HG03103 (cell line): Measurements from ENCODE around the gene ZNF318.
"Not testable (repeated sequence)": the region's sequence is repeated elsewhere in the genome, so short reads cannot be mapped to it uniquely, and the experiment has no call there.

Experiments used
- ATAC-seq: cut with Tn5 transposase; IDR thresholded peaks from one replicate; pipeline ENCODE4 v1.9.1; 2021; ENCODE audit warnings: low read depth; ENCODE audit not compliant: unreplicated experiment

Gene ZNF318

DNA sequence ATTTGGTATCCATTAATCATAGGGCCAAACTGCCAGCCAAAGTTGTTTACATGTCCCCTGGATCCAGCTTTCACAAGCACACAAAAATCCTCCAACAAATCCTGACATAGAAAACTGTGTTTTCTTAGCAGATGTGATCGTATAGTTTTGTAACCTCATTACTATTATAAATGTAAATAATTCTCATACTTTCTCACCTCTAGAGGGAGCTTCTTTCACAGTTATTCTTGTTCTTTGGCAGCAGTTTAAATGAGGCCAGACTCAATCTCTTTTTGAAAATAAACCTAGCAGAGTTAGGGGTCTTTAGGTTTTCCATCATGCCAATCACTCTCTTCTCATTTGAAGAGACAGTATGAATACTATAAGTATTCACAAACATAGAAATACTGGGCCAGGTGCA lies 17.0 kb upstream of the ZNF318 start:
- ATAC-seq, result no peak

DNA sequence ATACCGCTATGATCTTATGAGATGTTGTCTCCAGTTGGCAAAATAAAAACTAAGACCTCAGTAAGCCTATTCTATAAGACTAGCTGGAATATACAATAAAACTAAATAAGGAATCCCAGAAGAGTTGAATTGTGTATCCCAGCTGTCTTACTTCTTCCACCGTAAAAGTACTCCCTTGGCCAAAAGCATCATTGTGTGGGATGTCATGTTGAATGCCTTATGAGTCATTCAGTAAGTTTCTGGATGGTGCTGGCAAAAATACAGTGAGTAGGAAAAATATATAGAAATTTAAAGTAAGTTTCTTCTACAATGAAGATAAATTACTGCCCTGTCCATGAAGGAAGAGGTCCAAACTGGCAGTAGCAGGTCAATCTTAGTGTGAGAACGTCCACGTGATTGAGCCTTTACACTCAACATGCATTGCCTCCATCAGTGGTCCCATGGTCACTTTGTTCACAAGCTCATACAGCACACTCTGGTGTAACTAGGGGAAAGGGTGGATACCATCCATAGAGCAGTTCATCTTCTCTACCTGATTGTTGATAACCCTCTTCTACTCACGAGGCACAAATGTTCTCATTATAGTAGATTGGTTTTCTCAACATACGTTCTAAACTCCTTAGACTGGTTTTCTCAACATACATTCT lies 13.7 kb upstream of the ZNF318 start:
- ATAC-seq, result peak; percentile 25

DNA sequence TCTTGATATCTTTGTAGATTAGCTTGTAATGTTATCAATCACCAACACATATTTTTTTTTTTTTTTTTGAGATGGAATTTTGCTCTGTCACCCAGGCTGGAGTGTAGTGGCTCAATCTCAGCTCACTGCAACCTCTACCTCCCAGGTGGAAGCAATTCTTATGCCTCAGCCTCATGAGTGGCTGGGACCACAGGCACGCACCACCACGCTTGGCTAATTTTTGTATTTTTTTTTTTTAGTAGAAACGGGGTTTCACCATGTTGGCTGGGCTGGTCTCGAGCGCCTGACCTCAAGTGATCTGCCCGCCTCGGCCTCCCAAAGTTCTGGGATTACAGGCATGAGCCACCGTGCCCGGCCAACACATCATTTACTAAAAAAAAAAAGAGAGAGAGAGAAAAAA lies 11.4 kb upstream of the ZNF318 start:
- not testable (repeated sequence) for ATAC-seq

DNA sequence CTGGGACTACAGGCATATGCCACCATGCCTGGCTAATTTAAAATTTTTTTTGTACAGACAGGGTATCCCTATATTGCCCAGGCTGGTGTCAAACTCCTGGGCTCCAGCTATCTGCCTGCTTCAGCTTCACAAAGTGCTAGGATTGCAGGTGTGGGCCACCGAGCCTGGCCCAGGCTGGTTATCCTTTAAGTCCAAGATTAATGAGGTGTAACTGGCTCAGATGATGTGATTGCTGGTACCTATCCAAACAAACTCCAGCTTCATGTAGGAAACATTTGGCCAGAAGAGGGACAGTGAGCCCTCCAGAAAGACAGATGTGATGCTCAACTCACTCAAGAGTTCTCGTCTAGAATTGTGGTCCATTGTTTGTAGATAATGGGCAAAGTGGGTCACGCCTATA lies 9.2 kb upstream of the ZNF318 start:
- ATAC-seq, result no peak

DNA sequence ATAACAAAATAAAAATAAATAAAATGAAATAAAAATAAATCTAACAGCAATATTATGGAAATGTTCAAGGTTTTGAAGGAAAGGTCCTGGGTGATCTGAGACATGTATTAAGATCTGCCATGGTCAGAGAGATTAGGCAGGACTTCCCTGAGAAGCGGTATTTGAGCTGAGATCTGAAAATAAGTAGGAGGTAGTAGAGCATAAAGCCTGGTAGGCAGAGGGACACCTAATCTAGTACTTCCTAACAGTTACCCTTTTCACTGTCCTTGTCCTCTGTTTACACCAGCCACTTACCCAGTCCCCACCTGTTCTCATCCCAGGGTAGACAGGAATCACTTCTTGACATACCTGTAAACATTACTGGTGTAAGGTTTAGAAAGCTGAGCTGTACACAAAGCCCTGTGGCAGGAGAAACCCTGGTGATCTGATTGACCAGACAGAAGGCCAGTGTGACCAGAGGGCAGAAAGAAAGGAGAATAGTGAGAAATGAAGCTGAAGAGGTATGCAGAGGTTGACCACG lies 8.3 kb upstream of the ZNF318 start:
- ATAC-seq, result no peak

DNA sequence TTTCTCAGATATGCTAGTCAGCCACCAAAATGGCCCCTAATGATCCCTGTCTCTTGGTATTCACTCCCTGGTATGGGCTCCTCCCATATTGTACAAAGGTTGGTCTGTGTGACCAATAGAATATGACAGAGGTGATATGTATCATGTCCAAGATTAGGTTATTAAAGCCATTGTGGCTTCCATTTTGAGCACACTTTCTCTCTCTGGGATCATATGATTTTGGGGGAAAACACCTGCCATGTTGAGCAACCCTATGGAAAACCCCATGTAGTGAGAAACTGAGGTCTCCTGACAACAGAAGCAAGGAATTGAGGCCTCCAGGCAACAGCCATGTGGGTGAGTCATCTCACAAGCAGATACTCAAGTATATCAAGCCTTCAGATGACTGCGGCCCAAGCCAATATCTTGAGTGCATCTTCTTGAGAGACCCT lies 7.1 kb upstream of the ZNF318 start:
- ATAC-seq, result no peak

DNA sequence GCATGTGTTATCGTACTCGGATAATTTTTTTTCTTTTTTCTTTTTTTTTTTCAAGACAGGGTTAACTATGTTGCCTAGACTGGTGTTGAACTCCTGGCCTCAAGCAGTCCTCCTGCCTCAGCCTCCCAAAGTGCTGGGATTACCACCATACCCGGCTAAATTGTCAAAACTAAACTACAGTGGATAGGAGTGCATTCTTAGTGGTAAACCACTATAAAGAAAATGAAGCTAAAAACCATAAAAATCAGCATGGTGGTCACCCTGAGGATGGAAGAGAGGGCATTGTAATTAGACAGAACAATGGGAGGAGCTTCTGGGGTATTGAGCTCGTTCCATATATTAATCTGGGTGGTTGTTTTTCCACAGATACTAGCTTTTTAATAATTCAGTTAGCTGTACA lies 6.2 kb upstream of the ZNF318 start:
- no peak for ATAC-seq

DNA sequence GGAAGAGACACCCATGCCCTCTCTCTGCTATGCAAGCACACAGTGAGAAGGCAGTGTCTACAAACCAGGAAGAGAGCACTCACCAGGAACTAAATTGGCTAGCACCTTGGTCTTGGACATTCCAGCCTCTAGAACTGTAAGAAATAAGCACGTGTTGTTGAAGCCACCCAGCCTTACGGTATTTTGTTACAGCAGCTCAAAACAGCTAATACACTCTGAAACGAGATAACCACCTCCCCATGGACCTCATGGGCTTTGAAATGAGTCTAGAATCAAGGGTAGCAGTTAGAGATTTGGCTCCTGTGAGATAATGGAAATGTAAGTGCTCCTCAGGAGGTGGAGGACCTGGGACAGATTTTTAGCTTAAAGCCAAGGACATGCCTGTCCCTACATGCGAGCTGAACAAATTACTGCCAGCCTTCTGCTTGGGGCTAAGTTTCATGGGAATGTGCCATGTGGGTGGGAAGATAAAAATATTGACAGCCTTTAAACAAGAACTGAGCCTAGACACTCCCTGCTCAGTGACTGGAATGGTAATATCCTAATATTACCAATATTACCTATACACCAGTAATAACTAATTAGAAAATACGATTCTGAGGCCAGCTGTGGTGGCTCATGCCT lies 3.9 kb upstream of the ZNF318 start:
- no peak for ATAC-seq

DNA sequence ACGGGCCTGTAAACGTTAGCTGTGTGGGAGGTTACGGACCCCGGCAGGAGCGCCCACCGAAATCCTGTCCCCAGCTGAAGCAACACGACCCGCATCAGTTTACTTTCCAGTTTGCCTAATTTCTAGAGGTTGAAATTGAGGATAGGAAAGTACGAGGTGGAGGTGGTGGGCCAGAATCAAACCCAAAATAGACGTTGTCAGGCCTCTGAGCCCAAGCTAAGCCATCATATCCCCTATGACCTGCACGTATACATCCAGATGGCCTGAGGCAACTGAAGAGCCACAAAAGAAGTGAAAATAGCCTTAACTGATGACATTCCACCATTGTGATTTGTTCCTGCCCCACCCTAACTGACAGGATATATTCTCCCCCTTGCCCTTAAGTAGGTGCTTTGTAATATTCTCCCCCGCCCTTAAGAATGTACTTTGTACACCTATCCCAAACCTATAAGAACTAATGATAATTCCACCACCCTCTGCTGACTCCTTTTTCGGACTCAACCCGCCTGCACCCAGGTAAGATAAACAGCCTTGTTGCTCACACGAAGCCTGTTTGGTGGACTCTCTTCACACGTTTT lies 645 bp upstream of the ZNF318 start:
- ATAC-seq, result not testable (repeated sequence)

DNA sequence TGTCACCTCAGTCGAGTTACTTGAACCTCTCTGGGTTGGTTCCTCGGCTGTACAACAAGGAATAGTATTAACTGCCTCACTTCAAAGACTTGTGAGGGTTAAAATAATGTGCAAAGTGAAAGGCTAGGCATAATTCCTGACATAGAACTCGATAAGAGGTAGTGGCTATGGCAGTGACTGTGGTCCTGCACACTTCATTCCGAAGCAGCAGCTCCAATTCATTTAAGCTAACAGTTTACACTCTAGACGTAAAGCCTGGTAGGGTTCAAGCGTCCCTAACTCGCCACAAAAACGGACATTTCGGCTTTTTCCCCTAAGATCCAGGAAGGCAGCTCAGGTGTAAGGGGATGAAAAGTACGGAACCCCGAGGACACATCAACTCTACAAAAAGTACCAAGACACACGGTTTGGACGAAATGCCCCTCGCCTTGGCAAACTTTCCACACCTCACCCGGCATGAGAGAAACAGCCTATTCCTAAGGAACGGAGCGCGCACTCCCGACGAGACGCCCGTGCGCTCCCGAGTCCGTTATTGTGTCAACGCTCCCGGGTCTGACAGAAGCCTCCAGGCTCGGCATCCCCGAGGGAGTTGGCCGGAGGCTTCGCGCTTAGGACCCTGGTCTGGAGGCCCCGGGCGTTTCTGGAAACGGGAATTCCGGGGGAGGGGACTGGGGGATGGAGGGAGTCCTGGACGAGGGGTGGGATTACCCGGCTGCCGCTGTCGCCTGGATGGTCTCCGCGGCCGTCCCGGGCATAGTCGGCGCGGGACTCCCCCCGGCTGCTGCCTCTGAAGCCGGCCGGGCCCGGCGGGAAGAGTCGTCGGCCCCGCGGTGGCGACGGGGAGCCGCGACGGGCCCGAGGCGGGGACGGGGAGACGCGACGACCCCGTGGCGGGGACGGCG lies 937 bp downstream of the ZNF318 start:
- no peak for ATAC-seq

DNA sequence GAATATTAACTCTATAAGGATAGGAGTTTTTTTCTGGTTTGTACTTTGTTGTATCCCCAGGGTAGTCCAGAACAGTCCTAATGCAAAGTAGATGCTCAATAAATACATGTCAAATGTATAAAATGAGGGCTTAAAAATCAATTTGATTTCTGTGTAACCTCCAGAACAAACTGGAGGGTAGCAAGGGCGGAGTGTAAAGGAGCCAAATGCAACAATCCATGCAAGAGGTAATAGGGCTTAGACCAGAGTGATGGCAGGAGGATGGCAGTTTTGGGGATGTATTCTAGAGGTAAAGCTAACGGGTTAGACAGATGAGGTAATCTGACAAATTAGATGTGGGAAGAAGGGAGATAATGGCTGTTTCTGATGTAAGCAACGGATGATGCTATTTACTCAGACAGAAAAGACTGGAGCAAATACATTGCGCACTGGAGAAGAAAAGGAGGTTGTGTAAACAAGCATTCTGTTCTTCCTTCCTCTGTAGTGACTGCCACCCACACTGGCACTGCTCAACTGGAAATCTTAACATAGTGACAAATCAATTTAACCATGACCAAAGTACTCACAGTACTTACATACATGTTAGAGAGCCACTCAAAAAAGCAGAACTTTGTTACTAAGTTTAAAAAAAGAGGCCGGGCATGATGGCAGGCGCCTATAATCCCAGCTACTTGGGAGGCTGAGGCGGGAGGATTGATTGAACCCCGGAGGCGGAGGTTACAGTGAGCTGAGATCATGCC lies 2.0 kb downstream of the ZNF318 start:
- ATAC-seq, result no peak

DNA sequence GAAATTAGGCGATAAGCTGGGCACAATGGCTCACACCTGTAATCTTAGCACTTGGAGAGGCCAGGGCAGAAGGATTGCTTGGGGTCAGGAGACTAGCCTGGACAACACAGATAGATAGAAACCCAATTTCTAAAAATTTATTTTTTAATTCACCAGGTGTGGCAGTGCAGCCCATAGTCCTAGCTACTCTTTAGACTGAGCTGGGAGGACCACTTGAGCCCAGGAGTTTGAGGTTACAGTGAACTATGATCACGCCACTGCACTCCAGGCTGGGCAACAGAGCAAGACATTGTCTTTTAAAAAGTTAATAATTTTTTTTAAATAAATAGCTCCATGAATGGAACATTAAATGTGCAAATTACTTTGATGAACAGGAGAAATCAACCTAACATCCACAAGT lies 8.2 kb downstream of the ZNF318 start:
- no peak for ATAC-seq

DNA sequence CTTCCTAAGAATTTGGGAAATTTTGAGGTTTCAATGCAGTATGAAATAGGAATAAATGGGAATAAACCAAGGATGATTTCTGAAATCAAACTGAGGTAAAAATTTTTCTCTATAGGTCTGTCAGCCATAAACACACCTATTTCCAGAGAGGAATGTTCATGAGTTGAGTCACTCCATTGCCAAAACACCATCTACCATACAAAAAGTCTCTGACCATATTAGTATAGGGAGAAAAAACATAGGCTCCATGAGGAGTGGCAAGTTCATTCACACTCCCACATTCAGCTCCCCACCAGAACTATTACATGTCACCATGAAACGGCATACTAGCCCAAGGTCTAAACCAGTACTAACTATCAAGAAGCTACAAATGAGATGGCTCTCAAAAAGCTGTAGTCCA lies 9.6 kb downstream of the ZNF318 start:
- ATAC-seq, result no peak

DNA sequence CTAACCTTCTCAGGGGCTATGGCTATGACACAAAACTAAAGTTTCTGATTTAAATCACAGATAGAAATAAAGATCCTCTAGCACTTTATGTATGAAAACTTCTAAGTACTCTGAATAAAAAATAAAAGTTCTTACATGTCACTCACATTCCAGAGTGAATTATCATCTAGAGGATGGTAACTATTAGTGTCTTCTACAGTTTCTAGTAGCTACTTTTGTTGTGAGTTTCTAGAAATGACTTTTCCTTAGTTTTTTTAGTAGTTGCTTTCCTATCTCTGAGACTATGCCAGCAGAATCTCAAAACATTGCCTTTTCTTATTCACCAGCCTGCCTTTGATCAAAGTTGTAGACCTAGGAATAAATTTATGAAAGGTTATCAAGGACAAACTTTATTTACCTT lies 10.1 kb downstream of the ZNF318 start:
- ATAC-seq, result no peak

DNA sequence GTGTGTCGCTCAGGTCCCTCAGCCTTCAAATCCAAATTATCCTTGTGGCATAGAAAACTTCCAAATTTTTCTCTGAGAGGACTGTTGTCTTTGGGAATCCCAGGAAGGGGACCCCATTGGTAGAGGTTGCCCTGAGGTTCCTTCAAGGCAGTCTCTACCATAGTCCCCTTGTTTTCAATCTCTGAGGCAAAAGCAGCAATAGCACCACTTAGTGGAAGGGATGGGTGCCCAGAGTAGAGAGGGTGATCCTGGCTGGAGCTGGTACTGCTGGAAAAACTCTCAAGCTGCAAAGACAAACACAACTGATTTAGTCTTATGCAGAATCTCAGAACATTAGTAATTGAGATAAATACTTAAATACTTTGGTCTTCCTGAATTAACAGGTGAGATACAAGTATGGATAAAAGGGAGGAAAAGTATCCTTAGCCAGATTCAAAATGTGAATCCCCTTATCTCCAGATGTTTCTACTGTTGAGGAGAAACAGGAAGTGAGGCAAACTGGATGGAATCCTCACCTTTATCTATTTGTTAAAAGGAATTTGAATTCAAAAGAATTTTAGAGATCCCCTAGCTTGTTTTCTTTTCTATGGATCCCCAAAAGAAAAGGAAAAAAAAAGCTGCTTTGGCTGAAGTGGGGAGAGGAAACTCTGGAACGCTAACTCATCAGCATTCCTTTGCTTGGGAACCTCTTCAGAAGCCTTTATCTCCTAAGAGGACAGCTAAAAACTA lies 13.4 kb downstream of the ZNF318 start:
- no peak for ATAC-seq

DNA sequence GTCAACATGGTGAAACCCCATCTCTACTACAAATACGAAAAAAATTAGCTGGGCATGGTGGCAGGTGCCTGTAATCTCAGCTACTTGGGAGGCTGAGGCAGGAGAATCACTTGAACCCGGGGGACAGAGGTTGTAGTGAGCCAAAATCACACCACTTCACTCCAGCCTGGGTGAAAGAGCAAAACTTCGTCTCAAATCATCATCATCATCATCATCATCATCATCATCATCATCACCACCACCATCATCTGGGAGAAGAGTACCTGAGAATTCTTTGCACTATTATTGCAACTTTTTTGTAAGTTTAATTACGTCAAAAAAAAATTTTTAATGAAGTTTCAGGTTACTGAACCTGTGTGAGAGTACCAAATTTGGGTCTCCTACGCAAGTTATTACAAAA lies 17.5 kb downstream of the ZNF318 start:
- ATAC-seq, result not testable (repeated sequence)

DNA sequence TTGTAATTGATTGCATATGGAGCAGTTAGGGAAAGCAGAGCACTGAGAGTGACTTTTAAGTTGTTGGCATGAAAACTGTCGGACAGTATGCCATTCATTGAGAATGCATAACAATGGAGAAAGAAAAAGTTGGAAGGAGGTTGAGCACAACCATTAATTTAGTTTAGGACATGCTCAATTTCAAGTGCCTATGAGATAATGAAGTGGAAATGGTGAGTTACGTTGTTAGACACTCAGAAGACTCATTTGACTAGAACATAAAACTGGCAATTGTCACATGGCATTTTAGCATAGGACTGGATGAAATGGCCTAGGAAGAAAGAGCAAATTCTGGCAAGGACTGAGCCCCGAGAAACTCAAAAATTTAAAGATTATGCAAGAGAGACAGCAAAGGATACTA lies 22.0 kb downstream of the ZNF318 start:
- no peak for ATAC-seq

DNA sequence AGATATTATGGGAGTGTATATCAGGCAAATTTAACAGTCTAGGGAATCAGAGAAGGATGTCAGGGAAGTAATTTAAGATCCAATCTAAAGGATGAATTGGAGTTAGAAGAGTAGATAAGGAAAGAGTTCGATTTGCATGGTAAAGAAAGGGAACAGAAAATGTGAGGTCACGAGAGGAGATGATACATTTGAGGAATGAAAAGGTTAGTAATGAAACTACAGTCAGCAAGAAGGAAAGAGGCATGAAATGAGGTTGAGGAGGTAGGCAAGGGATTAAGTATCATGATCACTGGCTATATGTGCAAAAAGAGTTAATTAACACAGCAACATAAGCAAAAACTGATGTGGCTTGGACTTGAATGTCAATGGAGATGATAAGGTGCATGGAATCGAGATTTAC lies 22.4 kb downstream of the ZNF318 start:
- ATAC-seq, result no peak

DNA sequence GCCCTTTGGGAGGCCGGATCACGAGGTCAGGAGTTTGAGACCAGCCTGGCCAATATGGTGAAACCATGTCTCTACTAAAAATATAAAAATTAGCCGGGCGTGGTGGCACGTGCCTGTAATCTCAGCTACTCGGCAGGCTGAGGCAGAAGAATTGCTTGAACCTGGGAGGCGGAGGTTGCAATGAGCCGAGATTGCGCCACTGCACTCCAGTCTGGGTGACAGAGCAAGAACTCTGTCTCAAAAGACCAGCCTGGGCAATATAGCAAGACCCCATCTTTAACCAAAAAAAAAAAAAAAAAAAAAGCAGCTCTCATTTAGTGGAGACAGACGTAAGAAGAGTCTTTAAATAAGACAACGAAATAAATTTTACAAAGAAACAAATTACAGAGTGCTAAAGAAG lies 23.2 kb downstream of the ZNF318 start:
- not testable (repeated sequence) for ATAC-seq

DNA sequence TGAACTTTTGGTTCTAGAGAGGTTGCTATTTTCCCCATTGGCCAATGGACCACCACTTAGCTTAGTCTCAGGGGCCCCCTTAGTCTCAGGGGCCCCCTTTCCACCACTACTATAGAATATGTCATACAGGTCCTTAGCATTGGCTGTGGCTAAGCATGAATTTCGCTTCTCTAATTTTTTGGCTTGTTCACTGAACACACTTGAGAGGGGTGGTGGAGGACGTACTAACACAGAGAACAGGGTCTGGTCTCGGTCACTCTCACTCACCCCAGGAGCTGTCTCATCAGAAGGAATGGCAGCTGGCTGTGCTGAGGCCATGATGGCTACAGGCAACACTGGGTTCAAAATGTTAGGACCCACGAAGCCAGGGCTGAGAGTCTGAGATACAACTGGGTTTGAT lies 30.3 kb downstream of the ZNF318 start:
- ATAC-seq, result peak; percentile 57
